GM19468 (cell line): ENCODE measurements around the gene PTPN11.
"Not testable (repeated sequence)": the region's sequence is repeated elsewhere in the genome, so short reads cannot be mapped to it uniquely, and the experiment has no call there.

Experiments
- ATAC-seq: cut with Tn5 transposase; IDR thresholded peaks from one replicate; pipeline ENCODE4 v1.9.1; 2021; ENCODE audit warnings: mild to moderate bottlenecking, moderate library complexity, moderate number of reproducible peaks; ENCODE audit not compliant: unreplicated experiment; ENCODE audit errors: extremely low read depth

The PTPN11 gene

GRCh38 chr12:112446008-112446725, 27.4 kb downstream of the PTPN11 start:
- no peak for ATAC-seq

GRCh38 chr12:112447106-112447505, 28.4 kb downstream of the PTPN11 start:
- ATAC-seq = no peak

- ATAC-seq = not testable (repeated sequence)
These were observed 29.4 kb downstream of the PTPN11 start for GRCh38 chr12:112448165-112448564.

- no peak for ATAC-seq
These were observed 32.0 kb downstream of the PTPN11 start for GRCh38 chr12:112450725-112451124.

- no peak for ATAC-seq
These were observed 37.3 kb downstream of the PTPN11 start for GRCh38 chr12:112456029-112456428.

- ATAC-seq = not testable (repeated sequence)
These were observed 38.4 kb downstream of the PTPN11 start for GRCh38 chr12:112457142-112457541.

GRCh38 chr12:112458330-112458729, 39.6 kb downstream of the PTPN11 start:
- no peak for ATAC-seq

- ATAC-seq = no peak
These were observed 40.0 kb downstream of the PTPN11 start for GRCh38 chr12:112458751-112459150.

- no peak for ATAC-seq
These were observed 44.7 kb downstream of the PTPN11 start for GRCh38 chr12:112463478-112463877.

GRCh38 chr12:112464605-112465004, 45.9 kb downstream of the PTPN11 start:
- no peak for ATAC-seq

- no peak for ATAC-seq
These were observed 47.3 kb downstream of the PTPN11 start for GRCh38 chr12:112466011-112466422.

GRCh38 chr12:112466835-112467234, 48.1 kb downstream of the PTPN11 start:
- ATAC-seq = no peak

- ATAC-seq = no peak
These were observed 49.3 kb downstream of the PTPN11 start for GRCh38 chr12:112468046-112468445.

- no peak for ATAC-seq
These were observed 54.3 kb downstream of the PTPN11 start for GRCh38 chr12:112473056-112473455.

GRCh38 chr12:112479413-112479812, 60.7 kb downstream of the PTPN11 start:
- ATAC-seq = no peak

GRCh38 chr12:112480931-112481330, 62.2 kb downstream of the PTPN11 start:
- no peak for ATAC-seq

GRCh38 chr12:112482733-112483132, 64.0 kb downstream of the PTPN11 start:
- no peak for ATAC-seq

- ATAC-seq = no peak
These were observed 67.6 kb downstream of the PTPN11 start for GRCh38 chr12:112486361-112486760.

GRCh38 chr12:112488257-112488876, 69.6 kb downstream of the PTPN11 start:
- ATAC-seq = no peak

- no peak for ATAC-seq
These were observed 70.7 kb downstream of the PTPN11 start for GRCh38 chr12:112489456-112489855.

GRCh38 chr12:112496496-112496895, 77.7 kb downstream of the PTPN11 start:
- ATAC-seq = no peak

GRCh38 chr12:112498580-112498979, 79.8 kb downstream of the PTPN11 start:
- ATAC-seq = no peak
